Stromal cell of bone marrow (primary cell): ENCODE measurements around the gene LIMS1.
A peak's percentile ranks its signal among the peaks of the same experiment; 100 is the strongest.
"Not testable (repeated sequence)": the region's sequence is repeated elsewhere in the genome, so short reads cannot be mapped to it uniquely, and the experiment has no call there.

Experiments
- DNase-seq: peaks from one replicate; pipeline ENCODE4 v3.0.0-alpha.2; 2012; ENCODE audit warnings: low read depth

The LIMS1 gene

GRCh38 chr2:108552566-108552965, 18.3 kb downstream of the LIMS1 start:
- no peak for DNase-seq

- DNase-seq = no peak
Observed at GRCh38 chr2:108553209-108553919, 19.1 kb downstream of the LIMS1 start.

DNA sequence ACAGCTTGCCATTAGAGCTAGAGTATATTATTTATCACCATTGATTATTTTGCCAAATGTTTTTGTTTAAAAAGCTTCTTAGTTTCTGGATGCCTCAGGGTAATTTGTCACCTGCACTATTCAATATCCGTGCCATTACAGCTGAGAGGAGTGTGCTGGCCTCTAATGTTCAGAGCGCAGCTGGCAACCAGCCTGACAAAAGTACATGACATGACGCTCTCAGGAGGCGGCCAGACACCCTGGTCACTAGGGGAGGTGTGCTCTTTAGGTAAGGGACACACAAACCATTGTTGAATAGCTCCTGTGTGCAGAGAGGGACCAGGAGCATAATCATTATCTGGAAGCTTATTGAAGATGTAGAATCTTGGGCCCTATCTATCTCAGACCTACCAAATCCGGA, 20.3 kb downstream of the LIMS1 start:
- DNase-seq = no peak

DNA sequence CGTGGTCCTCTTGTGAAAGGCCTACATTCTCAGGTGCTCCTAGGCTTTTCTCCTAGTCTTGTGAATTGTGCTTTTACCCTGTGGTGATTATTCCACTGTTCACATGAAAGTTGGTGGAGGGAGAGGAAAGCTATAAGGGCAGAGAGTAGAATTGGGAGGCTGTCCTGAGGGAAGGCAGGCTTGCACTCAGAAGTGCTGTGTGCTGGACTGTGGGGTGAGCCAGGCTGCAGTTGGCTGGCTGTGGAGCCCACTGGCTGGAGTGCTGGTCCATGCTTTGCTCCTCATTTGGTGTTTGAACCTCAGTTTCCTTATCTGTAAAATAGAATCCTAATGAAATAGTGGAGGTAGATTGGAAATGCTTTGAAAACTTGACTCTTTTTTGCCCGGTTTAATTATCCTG, 21.3 kb downstream of the LIMS1 start:
- no peak for DNase-seq

- DNase-seq = not testable (repeated sequence)
Observed at GRCh38 chr2:108556581-108556980, 22.3 kb downstream of the LIMS1 start.

GRCh38 chr2:108560241-108560811, 26.1 kb downstream of the LIMS1 start:
- no peak for DNase-seq

GRCh38 chr2:108560895-108561530, 26.7 kb downstream of the LIMS1 start:
- no peak for DNase-seq

DNA sequence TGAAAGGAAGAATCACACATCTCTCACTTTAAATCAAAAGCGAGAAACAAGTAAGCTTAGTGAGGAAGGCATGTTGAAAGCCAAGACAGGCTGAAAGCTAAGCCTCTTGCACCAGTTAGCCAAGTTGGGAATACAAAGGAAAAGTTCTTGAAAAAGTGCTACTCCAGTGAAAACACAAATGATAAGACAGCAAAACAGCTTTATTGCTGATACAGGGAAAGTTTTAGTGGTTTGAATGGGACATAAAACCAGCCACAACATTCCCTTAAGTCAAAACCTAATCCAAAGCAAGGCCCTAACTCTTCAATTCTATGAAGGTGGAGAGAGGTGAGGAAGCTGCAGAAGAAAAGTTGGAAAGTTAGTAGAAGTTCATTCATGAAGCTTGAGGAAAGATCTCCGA, 28.0 kb downstream of the LIMS1 start:
- no peak for DNase-seq

DNA sequence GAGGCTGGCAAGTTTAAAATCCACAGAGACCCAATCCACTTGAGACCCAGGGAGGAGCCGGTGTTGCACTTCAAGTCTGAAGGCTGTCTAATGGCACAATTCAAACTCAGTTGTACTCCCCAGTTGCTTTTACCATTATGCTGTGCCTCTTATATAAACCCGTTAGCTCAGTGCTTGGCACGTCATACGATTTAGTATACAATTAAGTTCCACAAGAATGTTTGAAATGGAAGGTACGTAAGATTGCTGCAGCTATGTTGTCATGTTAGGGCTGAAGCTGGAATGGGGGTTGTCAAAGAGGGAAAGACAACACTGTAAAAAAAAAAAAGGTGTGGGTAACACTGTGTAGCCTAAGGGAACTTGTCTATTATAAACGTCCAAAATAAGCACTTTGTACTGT, 30.2 kb downstream of the LIMS1 start:
- DNase-seq = no peak

- DNase-seq = no peak
Observed at GRCh38 chr2:108565778-108566375, 31.6 kb downstream of the LIMS1 start.

DNA sequence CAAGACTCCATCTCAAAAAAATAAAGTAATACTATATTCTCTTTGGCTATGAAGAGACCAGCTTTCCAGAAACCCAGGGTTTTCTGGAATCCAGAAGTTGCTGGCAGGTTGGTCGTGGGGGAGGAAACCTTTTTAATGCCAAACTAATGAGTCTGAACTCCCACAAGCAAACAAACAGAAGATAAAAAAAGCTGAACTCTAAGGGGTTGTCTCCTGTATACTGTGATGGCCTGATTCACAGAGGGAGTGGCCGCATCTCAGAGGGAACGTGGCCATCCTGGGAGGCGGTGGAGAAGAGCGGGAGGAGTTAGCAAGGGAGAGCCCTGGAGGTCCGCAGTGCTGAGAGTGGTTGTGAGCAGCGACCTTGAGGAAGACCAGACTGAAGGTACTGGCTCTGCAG, 36.1 kb downstream of the LIMS1 start:
- no peak for DNase-seq

GRCh38 chr2:108571286-108571685, 37.0 kb downstream of the LIMS1 start:
- no peak for DNase-seq

DNA sequence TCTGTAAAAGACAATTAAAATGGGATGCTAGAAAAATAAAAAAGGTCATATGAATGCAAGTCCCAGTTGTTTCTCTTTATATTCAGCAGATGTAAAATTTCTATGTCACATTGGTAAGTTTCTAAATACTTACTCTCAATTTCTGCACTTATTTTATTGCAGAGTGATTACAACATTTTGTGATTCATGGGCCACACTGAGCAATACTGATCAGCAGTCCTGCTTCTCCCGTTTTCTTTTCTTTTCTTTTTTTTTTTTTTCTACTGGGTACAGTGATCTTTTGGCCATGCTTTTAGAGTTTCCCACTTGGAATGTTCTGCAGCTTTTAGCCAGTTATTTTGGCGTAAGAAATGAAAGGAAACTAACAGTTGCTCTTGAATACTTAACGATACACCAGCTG, 38.8 kb downstream of the LIMS1 start:
- DNase-seq = peak; percentile 81

- no peak for DNase-seq
Observed at GRCh38 chr2:108574332-108574731, 40.1 kb downstream of the LIMS1 start.

GRCh38 chr2:108575132-108575966, 41.1 kb downstream of the LIMS1 start:
- DNase-seq = peak; percentile 44

- DNase-seq = no peak
Observed at GRCh38 chr2:108577099-108577498, 42.8 kb downstream of the LIMS1 start.

GRCh38 chr2:108579623-108580022, 45.4 kb downstream of the LIMS1 start:
- DNase-seq = no peak

DNA sequence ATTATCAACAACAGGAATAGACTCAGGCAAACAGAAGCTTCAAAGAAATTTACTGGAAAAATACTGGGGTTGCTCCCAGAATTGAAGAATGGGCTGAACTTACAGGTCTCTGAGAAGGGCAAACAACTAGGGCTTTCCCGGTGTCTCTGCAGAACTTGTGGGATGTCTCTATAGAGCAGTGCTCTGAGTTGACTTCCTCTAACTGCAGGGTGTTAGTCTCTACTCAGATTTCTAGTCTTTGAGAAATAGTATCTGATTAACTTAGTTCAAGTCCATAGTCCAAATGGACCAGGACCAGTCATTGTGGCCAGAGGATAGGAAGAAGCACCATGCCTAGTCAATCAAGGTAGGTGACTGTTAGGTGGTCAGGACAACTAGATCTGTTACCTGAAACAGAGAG, 45.8 kb downstream of the LIMS1 start:
- DNase-seq = no peak

DNA sequence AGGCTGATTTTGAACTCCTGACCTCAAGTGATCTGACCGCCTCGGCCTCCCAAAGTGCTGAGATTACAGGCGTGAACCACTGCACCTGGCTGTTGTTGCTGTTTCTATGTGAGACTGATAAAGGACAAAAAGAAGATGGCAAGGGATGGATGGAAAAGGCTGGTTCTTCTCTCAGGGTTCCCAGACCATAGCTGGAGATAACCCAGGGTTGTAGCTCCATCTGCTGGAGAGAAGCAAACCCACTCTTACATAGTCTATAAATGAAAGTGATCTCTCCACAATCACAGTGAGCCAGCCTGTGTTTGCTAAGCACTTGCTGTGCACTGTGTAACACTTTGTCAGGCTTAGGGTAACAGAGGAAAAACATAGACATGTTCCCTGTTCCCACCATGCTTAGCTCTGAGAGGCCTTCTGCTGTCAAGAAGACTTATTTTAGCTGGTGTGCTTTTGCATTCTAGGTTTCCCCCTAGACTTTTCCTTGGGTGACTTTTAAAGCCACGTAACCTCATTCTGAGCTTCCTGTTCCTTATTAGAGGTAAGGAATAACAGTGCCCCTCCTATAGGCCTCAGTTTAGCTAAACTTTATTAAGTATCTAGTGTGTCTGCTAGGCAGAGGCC, 49.7 kb downstream of the LIMS1 start:
- DNase-seq = peak; percentile 72

DNA sequence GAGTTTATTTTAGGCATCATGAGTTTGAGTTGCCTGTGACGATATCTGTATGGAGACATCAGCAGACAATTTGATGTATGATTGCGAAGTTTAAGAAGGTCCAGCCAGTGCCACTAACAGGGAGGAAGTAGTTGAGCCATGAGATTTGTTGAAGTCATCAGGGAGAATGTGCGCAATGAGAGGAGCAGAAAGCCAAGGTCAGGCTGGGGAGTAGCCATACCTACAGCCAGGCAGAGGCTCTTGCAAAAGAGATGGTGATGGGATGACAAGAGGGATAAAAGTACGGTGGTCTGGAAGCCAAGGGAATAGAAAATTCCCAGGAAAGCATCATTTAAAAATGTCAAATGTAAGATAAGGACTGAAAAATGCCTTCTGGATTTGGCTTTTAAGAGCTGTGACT, 51.2 kb downstream of the LIMS1 start:
- DNase-seq = no peak

- DNase-seq = no peak
Observed at GRCh38 chr2:108586116-108586515, 51.8 kb downstream of the LIMS1 start.

GRCh38 chr2:108586631-108587030, 52.4 kb downstream of the LIMS1 start:
- no peak for DNase-seq
